Liver (tissue), 9 donors: ENCODE measurements around the gene MDC1. TPM values are rescaled to one million over a fixed set of nuclear protein-coding genes. Genes with fewer than 3 reads are reported as not detected.
"Not testable (repeated sequence)": the region's sequence is repeated elsewhere in the genome, so short reads cannot be mapped to it uniquely, and the experiment has no call there.

ENCODE experiments used
- DNase-seq: peaks from one replicate; pipeline ENCODE4 v3.0.0-alpha.2; 2017; ENCODE audit warnings: low spot score
- H3K27ac ChIP-seq, 2 donors: one replicate each; pipeline ENCODE4 v1.7.0; 2013; ENCODE audit warnings: inconsistent platforms in 2 of 2, low read length in 2 of 2, control low read depth in 1 of 2, low read depth in 1 of 2, mild to moderate bottlenecking in 1 of 2
- H3K27me3 ChIP-seq, 4 donors: one replicate each; pipeline versions ENCODE4 v1.6.1 to v1.7.0; 2013; ENCODE audit warnings: low read length in 3 of 4, inconsistent platforms in 1 of 4, mild to moderate bottlenecking in 1 of 4, moderate library complexity in 1 of 4; ENCODE audit not compliant: control insufficient read depth in 4 of 4, insufficient read depth in 4 of 4
- H3K36me3 ChIP-seq, 4 donors: one replicate each; pipeline versions ENCODE4 v1.6.1 to v1.7.0; 2013; ENCODE audit warnings: low read length in 3 of 4, mild to moderate bottlenecking in 3 of 4, low read depth in 1 of 4, moderate library complexity in 1 of 4; ENCODE audit not compliant: control insufficient read depth in 4 of 4, insufficient read depth in 3 of 4
- H3K4me1 ChIP-seq, 4 donors: one replicate each; pipeline versions ENCODE4 v1.6.1 to v1.7.0; 2013; ENCODE audit warnings: low read length in 3 of 4, mild to moderate bottlenecking in 3 of 4, moderate library complexity in 1 of 4; ENCODE audit not compliant: control insufficient read depth in 4 of 4, insufficient read depth in 4 of 4
- H3K4me3 ChIP-seq, 3 donors: one replicate each; pipeline versions ENCODE4 v1.6.1 to v1.7.0; 2013; ENCODE audit warnings: low read length in 3 of 3, control low read depth in 1 of 3, low read depth in 1 of 3, mild to moderate bottlenecking in 1 of 3
- H3K9ac ChIP-seq, 2 donors: one replicate each; pipeline ENCODE4 v1.7.0; 2013; ENCODE audit warnings: low read length in 2 of 2, mild to moderate bottlenecking in 2 of 2, moderate library complexity in 2 of 2, control low read depth in 1 of 2, low read depth in 1 of 2
- H3K9me3 ChIP-seq, 4 donors: one replicate each; pipeline versions ENCODE4 v1.6.1 to v1.7.0; 2013; ENCODE audit warnings: low read length in 3 of 4; ENCODE audit not compliant: control insufficient read depth in 4 of 4
- CTCF ChIP-seq: fragments of 150-350 bp; IDR thresholded peaks from 2 replicates; pipeline ENCODE4 v1.5.1; 2017; ENCODE audit warnings: improper control_type of control experiment, low read depth, low read length; ENCODE audit not compliant: missing input control
- EGR1 ChIP-seq, 2 donors: IDR thresholded peaks; 2 replicates each; pipeline ENCODE4 v1.6.1; 2016 to 2018; ENCODE audit warnings: antibody characterized with exemption in 2 of 2, low read depth in 2 of 2
- FOXA1 ChIP-seq: IDR thresholded peaks from 2 replicates; pipeline ENCODE4 v1.6.1; 2016; ENCODE audit warnings: antibody characterized with exemption
- FOXA2 ChIP-seq: IDR thresholded peaks from 2 replicates; pipeline ENCODE4 v1.6.1; 2016; ENCODE audit warnings: antibody characterized with exemption
- GABPA ChIP-seq, 2 donors: IDR thresholded peaks in 1 of 2; conservative IDR thresholded peaks in 1 of 2; 2 replicates each; pipeline ENCODE4 v1.6.1; 2016; ENCODE audit warnings: antibody characterized with exemption in 2 of 2, mild to moderate bottlenecking in 1 of 2, moderate library complexity in 1 of 2
- HNF4A ChIP-seq, 2 donors: conservative IDR thresholded peaks; 2 replicates each; pipeline ENCODE4 v1.6.1; 2016; ENCODE audit warnings: antibody characterized with exemption in 2 of 2, mild to moderate bottlenecking in 2 of 2
- HNF4G ChIP-seq: IDR thresholded peaks from 2 replicates; pipeline ENCODE4 v1.6.1; 2016; ENCODE audit warnings: antibody characterized with exemption
- JUND ChIP-seq, 2 donors: IDR thresholded peaks; 2 replicates each; pipeline ENCODE4 v1.6.1; 2016; ENCODE audit warnings: antibody characterized with exemption in 2 of 2
- MAX ChIP-seq: IDR thresholded peaks from 2 replicates; pipeline ENCODE4 v1.6.1; 2016; ENCODE audit warnings: antibody characterized with exemption
- NR2F2 ChIP-seq: IDR thresholded peaks from 2 replicates; pipeline ENCODE4 v1.6.1; 2016; ENCODE audit warnings: antibody characterized with exemption
- RAD21 ChIP-seq, 2 donors: IDR thresholded peaks; 2 replicates each; pipeline ENCODE4 v1.6.1; 2016; ENCODE audit warnings: antibody characterized with exemption in 2 of 2, mild to moderate bottlenecking in 2 of 2
- REST ChIP-seq: IDR thresholded peaks from 2 replicates; pipeline ENCODE4 v1.6.1; 2016; ENCODE audit warnings: antibody characterized with exemption, mild to moderate bottlenecking
- RXRA ChIP-seq, 2 donors: IDR thresholded peaks; 2 replicates each; pipeline ENCODE4 v1.6.1; 2017 to 2018; ENCODE audit warnings: antibody characterized with exemption in 2 of 2, mild to moderate bottlenecking in 1 of 2
- SP1 ChIP-seq: IDR thresholded peaks from 2 replicates; pipeline ENCODE4 v1.6.1; 2018; ENCODE audit warnings: antibody characterized with exemption, mild to moderate bottlenecking
- TAF1 ChIP-seq: conservative IDR thresholded peaks from 2 replicates; pipeline ENCODE4 v1.6.1; 2016; ENCODE audit warnings: antibody characterized with exemption, mild to moderate bottlenecking
- YY1 ChIP-seq: IDR thresholded peaks from 2 replicates; pipeline ENCODE4 v1.6.1; 2016; ENCODE audit warnings: antibody characterized with exemption, mild to moderate bottlenecking
- ZBTB33 ChIP-seq: IDR thresholded peaks from 2 replicates; pipeline ENCODE4 v1.6.1; 2016; ENCODE audit warnings: antibody characterized with exemption
- WGBS: extraction: QIAGEN DNeasy Blood & Tissue Kit; methylation state at CpG from one replicate; pipeline ENCODE4 v1.1.7; 2013; 5-methylcytosine and 5-hydroxymethylcytosine counted together
- polyA plus RNA-seq, 2 donors: library from polyadenylated mRNA; stranded (reverse) in 1 of 2; unstranded in 1 of 2; fragments of 200-250 nt in 1 of 2; fragments of >200 nt in 1 of 2; fragmentation: Nextera tagmentation in 1 of 2; extraction: Ambion mirVana in 1 of 2; gene quantifications; one replicate each; pipeline versions ENCODE4 v1.2.1 to v1.2.3, GENCODE V29; 2013 to 2015
- total RNA-seq, 2 donors: library from RNA; depleted of rRNA; stranded (reverse); fragments of >200 nt; gene quantifications; one replicate each; pipeline ENCODE4 v1.2.3, GENCODE V29; 2014
- TF ChIP-seq, protein P1 (sequence below): IDR thresholded peaks from 2 replicates; pipeline ENCODE4 v1.6.1; 2016; ENCODE audit warnings: antibody characterized with exemption
- donor health status: healthy.
- donor health status: healthy.
- donor health status: healthy.
- donor health status: healthy.
- donor health status: healthy.

Gene MDC1
- total and polyA plus RNA-seq, 4 donors, result 5.9 to 15.5 (median 8.4) TPM

DNA sequence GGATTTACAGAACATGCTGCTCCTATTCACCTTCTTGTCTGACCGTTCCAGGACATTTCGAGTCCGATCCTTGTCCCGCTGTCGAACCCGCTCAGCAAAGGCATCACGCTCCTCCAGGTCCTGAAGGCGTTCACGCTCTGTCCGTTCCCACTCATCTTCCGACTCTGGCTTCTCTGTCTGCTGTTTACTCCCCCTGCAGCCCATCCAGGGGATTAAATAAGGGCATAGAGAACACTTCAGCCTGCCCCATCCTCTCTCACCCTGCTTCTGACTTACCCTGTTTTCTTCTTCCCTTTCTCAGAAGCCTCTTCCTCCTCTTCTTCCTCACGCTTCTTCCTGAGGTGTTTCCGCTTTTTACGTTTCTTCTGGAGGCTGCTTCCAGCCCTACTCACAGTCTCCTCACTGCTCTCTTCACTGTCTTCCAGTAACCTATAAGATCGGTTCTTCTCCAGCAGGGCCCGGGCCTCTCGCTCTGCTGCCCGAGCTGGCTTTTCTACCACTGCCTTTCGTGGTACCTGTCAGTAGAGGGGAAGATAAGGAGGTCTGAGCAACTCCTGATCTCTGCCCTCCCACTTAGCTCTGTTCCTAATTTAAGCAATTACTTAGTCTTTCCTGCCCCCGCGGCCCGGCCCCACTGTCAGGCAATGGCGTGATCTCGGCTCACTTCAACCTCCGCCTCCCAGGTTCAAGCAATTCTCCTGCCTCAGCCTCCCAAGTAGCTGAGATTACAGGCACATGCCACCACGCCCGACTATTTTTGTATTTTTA is 46.1 kb downstream of the MDC1 start:
- H3K4me3 ChIP-seq, result no peak overlapping the region
- no peak for DNase-seq

GRCh38 chr6:30666300-30666699 is 50.8 kb downstream of the MDC1 start:
- H3K4me3 ChIP-seq, DNase-seq, H3K9ac ChIP-seq, H3K27me3 ChIP-seq, H3K9me3 ChIP-seq, H3K4me1 ChIP-seq, H3K27ac ChIP-seq: not testable (repeated sequence)
- WGBS, result 81% methylated on average over 2 of the region's 2 CpGs
- peaks cover 18 to 72% (median 45%) of the 10 kb centered on the region in 4 donors for H3K36me3 ChIP-seq

More for the DNA sequence above, 46.1 kb downstream of the MDC1 start:
- H3K27ac ChIP-seq, result no peak overlapping the region
- no peak for TF ChIP-seq TAF1
- TF ChIP-seq HNF4G, result no peak
- no peak for TF ChIP-seq EGR1 (IDR thresholded peaks at IDR 0.05; ENCODE audit: low read depth in 2 of 2)
- no peak for TF ChIP-seq RXRA (IDR thresholded peaks at IDR 0.05)
- TF ChIP-seq CTCF, result no peak
- no peak for TF ChIP-seq MAX
- TF ChIP-seq SP1, result no peak
- no peak for TF ChIP-seq FOXA1
- TF ChIP-seq GABPA (IDR thresholded peaks at IDR 0.05 in 1 of 2, conservative IDR thresholded peaks at IDR 0.05 in 1 of 2), result no peak
- no peak for TF ChIP-seq JUND (IDR thresholded peaks at IDR 0.05)
- TF ChIP-seq, protein P1, sequence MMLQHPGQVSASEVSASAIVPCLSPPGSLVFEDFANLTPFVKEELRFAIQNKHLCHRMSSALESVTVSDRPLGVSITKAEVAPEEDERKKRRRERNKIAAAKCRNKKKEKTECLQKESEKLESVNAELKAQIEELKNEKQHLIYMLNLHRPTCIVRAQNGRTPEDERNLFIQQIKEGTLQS, result no peak
- TF ChIP-seq FOXA2, result no peak
- no peak for TF ChIP-seq HNF4A (conservative IDR thresholded peaks at IDR 0.05)
- TF ChIP-seq YY1, result no peak
- no peak for TF ChIP-seq ZBTB33
- TF ChIP-seq RAD21 (IDR thresholded peaks at IDR 0.05), result no peak
- no peak for TF ChIP-seq REST
- TF ChIP-seq NR2F2, result no peak
- no peak overlapping the region for H3K9ac ChIP-seq
- H3K9me3 ChIP-seq, result no peaks in the 10 kb centered on the region
- WGBS, result 90% methylated on average over 27 of the region's 27 CpGs
- peaks cover 5 to 38% (median 18%) of the 10 kb centered on the region in 4 donors for H3K4me1 ChIP-seq
- no peaks in the 10 kb centered on the region for H3K27me3 ChIP-seq
- H3K36me3 ChIP-seq, result peaks cover 0 to 30% (median 11%) of the 10 kb centered on the region in 4 donors
